Stimulated activated naive B cell treated with anti-CD40 and anti-IgM and Interleukin-4, amounts not matched to agents 10 μg/mL and 1 μg/mL and 100 μg/mL, for 72 hours (primary cell): ENCODE data around the gene CTNNA1.

Experiments used
- ATAC-seq, 2 donors: fragments of 150-1000 bp; cut with Tn5 transposase; replicated peaks; 2 replicates each; pipeline ENCODE4 v1.10.0; 2021; ENCODE audit warnings: moderate library complexity in 1 of 2
- DNase-seq: peaks from one replicate; pipeline ENCODE4 v3.0.0; 2021
- H3K27ac Mint-ChIP-seq: one replicate; pipeline ENCODE4 v1.8.0; 2022; ENCODE audit warnings: mild to moderate bottlenecking, mixed read lengths
- H3K27me3 Mint-ChIP-seq, 2 donors: one replicate each; pipeline ENCODE4 v1.8.0; 2022; ENCODE audit warnings: mixed read lengths in 2 of 2
- H3K36me3 Mint-ChIP-seq, 2 donors: one replicate each; pipeline ENCODE4 v1.8.0; 2022; ENCODE audit warnings: mixed read lengths in 2 of 2, mild to moderate bottlenecking in 1 of 2
- H3K4me1 Mint-ChIP-seq, 2 donors: one replicate each; pipeline ENCODE4 v1.8.0; 2022; ENCODE audit warnings: mixed read lengths in 2 of 2, mild to moderate bottlenecking in 1 of 2
- H3K4me3 Mint-ChIP-seq, 2 donors: one replicate each; pipeline ENCODE4 v1.8.0; 2022; ENCODE audit warnings: mild to moderate bottlenecking in 2 of 2, mixed read lengths in 2 of 2, moderate library complexity in 1 of 2
- H3K9me3 Mint-ChIP-seq, 2 donors: one replicate each; pipeline ENCODE4 v1.8.0; 2022; ENCODE audit warnings: mixed read lengths in 2 of 2, mild to moderate bottlenecking in 1 of 2

The CTNNA1 gene

GRCh38 chr5:138875552-138875875 is 122.3 kb downstream of the CTNNA1 start:
- H3K9me3 Mint-ChIP-seq, result peaks cover 4 to 5% of the 10 kb centered on the region in 2 donors
- ATAC-seq (no peak), DNase-seq (no peak)
- H3K4me1 Mint-ChIP-seq, result peaks cover 11 to 22% of the 10 kb centered on the region in 2 donors
- no peaks in the 10 kb centered on the region for H3K27me3 Mint-ChIP-seq
- no peak overlapping the region for H3K4me3 Mint-ChIP-seq
- peaks cover 25 to 36% of the 10 kb centered on the region in 2 donors for H3K36me3 Mint-ChIP-seq
- H3K27ac Mint-ChIP-seq, result no peak overlapping the region

GRCh38 chr5:138875946-138876345 is 122.7 kb downstream of the CTNNA1 start:
- H3K9me3 Mint-ChIP-seq, result peaks cover 4 to 5% of the 10 kb centered on the region in 2 donors
- DNase-seq (no peak), ATAC-seq (no peak)
- no peaks in the 10 kb centered on the region for H3K27me3 Mint-ChIP-seq
- peaks cover 25 to 40% of the 10 kb centered on the region in 2 donors for H3K36me3 Mint-ChIP-seq
- H3K4me3 Mint-ChIP-seq, result no peak overlapping the region
- no peak overlapping the region for H3K27ac Mint-ChIP-seq
- H3K4me1 Mint-ChIP-seq, result peaks cover 11 to 22% of the 10 kb centered on the region in 2 donors

- Mint-ChIP-seq H3K27ac (no peak overlapping the region), H3K36me3 (peaks cover 24 to 38% of the 10 kb centered on the region in 2 donors), H3K27me3 (no peaks in the 10 kb centered on the region), H3K4me3 (no peak overlapping the region), H3K4me1 (peaks cover 11 to 26% of the 10 kb centered on the region in 2 donors), H3K9me3 (peaks cover 4 to 5% of the 10 kb centered on the region in 2 donors)
- DNase-seq (no peak), ATAC-seq (no peak)
These were observed 123.6 kb downstream of the CTNNA1 start for GRCh38 chr5:138876811-138877210.

- H3K36me3 Mint-ChIP-seq, result peaks cover 23 to 35% of the 10 kb centered on the region in 2 donors
- no peak overlapping the region for H3K4me3 Mint-ChIP-seq
- no peaks in the 10 kb centered on the region for H3K27me3 Mint-ChIP-seq
- H3K27ac Mint-ChIP-seq, result no peak overlapping the region
- DNase-seq (no peak), ATAC-seq (no peak)
- peaks cover 4 to 5% of the 10 kb centered on the region in 2 donors for H3K9me3 Mint-ChIP-seq
- H3K4me1 Mint-ChIP-seq, result peaks cover 14 to 27% of the 10 kb centered on the region in 2 donors
These were observed 125.4 kb downstream of the CTNNA1 start for GRCh38 chr5:138878437-138879235.

- Mint-ChIP-seq H3K27me3 (no peaks in the 10 kb centered on the region), H3K27ac (no peak overlapping the region), H3K9me3 (peaks cover 0 to 1% of the 10 kb centered on the region in 2 donors), H3K4me1 (peaks cover 14 to 22% of the 10 kb centered on the region in 2 donors), H3K4me3 (no peak overlapping the region), H3K36me3 (peaks cover 25 to 34% of the 10 kb centered on the region in 2 donors)
- DNase-seq (no peak), ATAC-seq (no peak)
These were observed 130.0 kb downstream of the CTNNA1 start for GRCh38 chr5:138883211-138883610.

GRCh38 chr5:138884094-138884493 is 130.9 kb downstream of the CTNNA1 start:
- ATAC-seq, result no peak
- Mint-ChIP-seq H3K9me3 (peaks cover 0 to 1% of the 10 kb centered on the region in 2 donors), H3K36me3 (peaks cover 31 to 42% of the 10 kb centered on the region in 2 donors), H3K27me3 (no peaks in the 10 kb centered on the region), H3K4me1 (peaks cover 14 to 22% of the 10 kb centered on the region in 2 donors), H3K27ac (no peak overlapping the region), H3K4me3 (no peak overlapping the region)
- no peak for DNase-seq

- H3K4me3 Mint-ChIP-seq, result no peak overlapping the region
- peaks cover 2% of the 10 kb centered on the region in 2 donors for H3K9me3 Mint-ChIP-seq
- peaks cover 14 to 22% of the 10 kb centered on the region in 2 donors for H3K4me1 Mint-ChIP-seq
- ATAC-seq (no peak), DNase-seq (no peak)
- no peak overlapping the region for H3K27ac Mint-ChIP-seq
- peaks cover 29 to 43% of the 10 kb centered on the region in 2 donors for H3K36me3 Mint-ChIP-seq
- H3K27me3 Mint-ChIP-seq, result no peaks in the 10 kb centered on the region
These were observed 131.3 kb downstream of the CTNNA1 start for GRCh38 chr5:138884554-138884953.

- no peak for DNase-seq
- ATAC-seq, result no peak
- no peak overlapping the region for H3K4me3 Mint-ChIP-seq
- H3K27ac Mint-ChIP-seq, result no peak overlapping the region
- peaks cover 1 to 2% of the 10 kb centered on the region in 2 donors for H3K4me1 Mint-ChIP-seq
- peaks cover 57% of the 10 kb centered on the region in 2 donors for H3K36me3 Mint-ChIP-seq
- H3K9me3 Mint-ChIP-seq, result peaks cover 12 to 14% of the 10 kb centered on the region in 2 donors
- H3K27me3 Mint-ChIP-seq, result no peaks in the 10 kb centered on the region
These were observed 136.8 kb downstream of the CTNNA1 start for GRCh38 chr5:138889994-138890393.

- peaks cover 2 to 6% of the 10 kb centered on the region in 2 donors for H3K4me1 Mint-ChIP-seq
- H3K4me3 Mint-ChIP-seq, result no peak overlapping the region
- peaks cover 59 to 60% of the 10 kb centered on the region in 2 donors for H3K36me3 Mint-ChIP-seq
- peaks cover 12 to 14% of the 10 kb centered on the region in 2 donors for H3K9me3 Mint-ChIP-seq
- DNase-seq (no peak), ATAC-seq (no peak)
- no peaks in the 10 kb centered on the region for H3K27me3 Mint-ChIP-seq
- H3K27ac Mint-ChIP-seq, result no peak overlapping the region
These were observed 137.4 kb downstream of the CTNNA1 start for GRCh38 chr5:138890644-138891043.

- H3K36me3 Mint-ChIP-seq, result peaks cover 56 to 64% of the 10 kb centered on the region in 2 donors
These were observed 142.7 kb downstream of the CTNNA1 start for GRCh38 chr5:138895918-138896317.

GRCh38 chr5:138898299-138898698 is 145.1 kb downstream of the CTNNA1 start:
- Mint-ChIP-seq H3K27me3 (no peaks in the 10 kb centered on the region), H3K9me3 (peaks cover 0 to 4% of the 10 kb centered on the region in 2 donors), H3K27ac (no peak overlapping the region), H3K4me3 (peak overlapping the region; percentile 14 to 16), H3K36me3 (peaks cover 53 to 71% of the 10 kb centered on the region in 2 donors), H3K4me1 (peaks cover 15 to 43% of the 10 kb centered on the region in 2 donors)
- DNase-seq, result no peak
- ATAC-seq, result peak; percentile 78 to 85

More at GRCh38 chr5:138895918-138896317, 142.7 kb downstream of the CTNNA1 start:
- Mint-ChIP-seq H3K4me1 (peaks cover 10 to 33% of the 10 kb centered on the region in 2 donors), H3K27me3 (no peaks in the 10 kb centered on the region), H3K9me3 (peaks cover 3 to 6% of the 10 kb centered on the region in 2 donors), H3K27ac (no peak overlapping the region), H3K4me3 (no peak overlapping the region)
- DNase-seq, result no peak
- ATAC-seq, result peak in 1 of 2 donors; percentile 26

GRCh38 chr5:138898742-138899141 is 145.5 kb downstream of the CTNNA1 start:
- Mint-ChIP-seq H3K4me3 (peak overlapping the region; percentile 5 to 8), H3K4me1 (peaks cover 15 to 43% of the 10 kb centered on the region in 2 donors), H3K27me3 (no peaks in the 10 kb centered on the region), H3K36me3 (peaks cover 57 to 75% of the 10 kb centered on the region in 2 donors), H3K9me3 (peaks cover 0 to 4% of the 10 kb centered on the region in 2 donors), H3K27ac (no peak overlapping the region)
- ATAC-seq (peak; percentile 15 to 31), DNase-seq (no peak)

- Mint-ChIP-seq H3K4me3 (no peak overlapping the region), H3K9me3 (peaks cover 0 to 3% of the 10 kb centered on the region in 2 donors), H3K27me3 (no peaks in the 10 kb centered on the region), H3K36me3 (peaks cover 56 to 73% of the 10 kb centered on the region in 2 donors), H3K4me1 (peaks cover 13 to 37% of the 10 kb centered on the region in 2 donors), H3K27ac (no peak overlapping the region)
- DNase-seq (no peak), ATAC-seq (no peak)
These were observed 147.2 kb downstream of the CTNNA1 start for GRCh38 chr5:138900281-138900965.

GRCh38 chr5:138901716-138902115 is 148.5 kb downstream of the CTNNA1 start:
- ATAC-seq (peak in 1 of 2 donors; percentile 55), DNase-seq (no peak)
- H3K36me3 Mint-ChIP-seq, result peaks cover 55 to 77% of the 10 kb centered on the region in 2 donors
- H3K4me3 Mint-ChIP-seq, result no peak overlapping the region
- no peaks in the 10 kb centered on the region for H3K27me3 Mint-ChIP-seq
- H3K9me3 Mint-ChIP-seq, result peaks cover 0 to 3% of the 10 kb centered on the region in 2 donors
- no peak overlapping the region for H3K27ac Mint-ChIP-seq
- H3K4me1 Mint-ChIP-seq, result peaks cover 13 to 37% of the 10 kb centered on the region in 2 donors
